ENCODE results near the gene HS3ST3A1.
"Not testable (repeated sequence)": the region's sequence is repeated elsewhere in the genome, so short reads cannot be mapped to it uniquely, and the experiment has no call there.

Gene HS3ST3A1

DNA sequence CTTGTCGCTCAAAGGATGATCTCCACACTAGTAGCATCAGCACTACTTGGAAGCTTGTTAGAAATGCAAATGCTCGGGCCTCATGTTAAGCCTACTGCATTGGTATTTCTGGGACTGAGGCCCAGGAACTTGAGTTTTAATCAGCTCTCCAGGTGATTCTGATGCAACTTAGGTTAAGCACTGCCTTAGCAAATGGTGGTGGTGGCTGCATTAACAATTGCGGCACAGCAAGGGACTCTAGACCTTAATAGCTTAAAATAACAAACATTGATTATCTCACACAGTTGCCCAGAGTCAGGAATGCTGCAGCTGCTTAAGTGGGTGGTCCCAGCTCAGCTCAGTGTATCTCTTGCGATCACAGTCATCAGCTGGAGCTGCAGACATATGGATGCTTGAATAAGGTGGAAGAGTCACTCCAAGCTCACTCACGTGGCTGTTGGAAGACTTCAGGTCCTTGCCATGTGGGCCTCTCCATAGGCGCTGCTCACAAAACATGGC is 25.8 kb downstream of the HS3ST3A1 start:
- no peak for DNase-seq

- DNase-seq, result no peak
Measured at GRCh38 chr17:13575466-13575865, 26.3 kb downstream of the HS3ST3A1 start.

DNA sequence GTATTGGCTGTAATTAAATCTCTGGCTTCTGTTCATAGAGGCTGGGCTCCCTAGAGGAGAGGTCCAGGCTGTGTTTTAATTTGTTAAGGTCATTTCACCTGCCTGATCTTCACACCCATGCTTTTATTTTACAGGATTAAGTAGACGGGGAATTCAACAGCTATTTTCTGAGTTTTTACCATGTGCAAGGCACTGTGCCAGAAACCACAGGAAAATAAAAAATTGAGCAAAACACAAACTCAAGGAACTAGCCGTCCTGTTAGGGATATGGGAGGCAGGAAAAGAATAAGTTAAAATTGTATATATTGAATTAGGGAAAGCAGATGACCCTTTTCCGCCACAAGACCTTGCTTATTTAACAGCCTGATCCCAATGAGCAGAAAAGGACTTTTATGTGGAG is 29.1 kb downstream of the HS3ST3A1 start:
- DNase-seq, result no peak

- no peak for DNase-seq
Measured at GRCh38 chr17:13569398-13570123, 32.2 kb downstream of the HS3ST3A1 start.

DNA sequence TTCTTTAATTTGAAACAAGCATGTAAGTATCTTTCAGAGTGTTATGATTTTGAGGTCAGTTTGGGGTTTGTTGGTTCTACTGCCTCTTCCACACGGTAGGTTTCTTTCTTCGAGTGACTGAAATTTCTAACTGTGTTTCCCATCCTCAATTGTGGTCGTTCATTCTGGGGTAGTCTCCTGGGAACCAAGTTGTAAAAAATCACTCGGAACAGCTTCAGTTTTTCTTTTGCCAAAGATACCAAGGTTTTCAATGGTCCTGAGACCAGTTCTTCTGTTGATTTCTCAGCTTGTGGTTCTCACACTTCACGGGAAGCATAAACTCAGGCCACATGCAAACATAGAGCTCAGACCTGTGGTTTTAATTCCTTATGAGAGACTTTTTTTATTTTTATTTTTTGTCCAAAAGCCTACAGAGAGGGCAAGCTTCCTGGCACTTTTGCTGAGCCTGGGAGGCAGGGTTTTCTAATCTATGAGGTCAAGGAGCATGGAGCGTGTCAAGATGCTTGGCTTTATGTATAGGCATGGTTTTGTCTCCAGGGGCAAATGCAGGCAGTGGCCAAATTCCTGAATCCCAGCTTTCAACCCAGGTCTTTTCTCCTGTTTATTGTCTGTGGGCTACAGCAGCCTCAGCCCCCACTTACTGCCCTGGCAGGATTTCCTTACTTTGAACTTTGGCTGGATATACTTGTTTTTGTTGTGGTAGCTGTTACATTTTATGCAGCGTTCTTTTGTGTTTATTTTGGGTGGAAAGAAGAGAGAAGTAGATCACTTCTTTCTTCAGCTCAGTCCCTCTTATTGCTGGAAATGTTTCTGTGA is 32.9 kb downstream of the HS3ST3A1 start:
- DNase-seq, result no peak

DNA sequence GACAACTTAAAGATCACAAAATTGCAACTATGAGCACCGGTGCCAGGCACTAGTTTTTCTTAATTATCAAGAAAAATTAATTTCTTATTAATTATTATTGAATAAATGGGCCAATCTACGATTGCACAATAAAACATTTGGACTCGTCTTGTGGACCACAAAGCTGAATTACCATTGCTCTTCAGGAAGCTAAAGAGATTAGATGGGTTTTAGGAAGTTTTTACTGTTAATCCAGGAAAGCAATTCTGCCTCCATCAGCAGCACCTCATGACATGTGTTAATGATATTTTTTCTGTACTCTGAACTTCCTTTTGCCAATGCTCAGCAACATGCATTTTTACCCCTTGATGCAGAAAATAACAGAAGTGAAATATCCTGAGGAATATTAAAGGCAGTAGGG is 37.9 kb downstream of the HS3ST3A1 start:
- no peak for DNase-seq

GRCh38 chr17:13562271-13562800 is 39.4 kb downstream of the HS3ST3A1 start:
- DNase-seq, result no peak

GRCh38 chr17:13561606-13562270 is 40.0 kb downstream of the HS3ST3A1 start:
- DNase-seq, result no peak

- no peak for DNase-seq
Measured at GRCh38 chr17:13560935-13561334, 40.8 kb downstream of the HS3ST3A1 start.

DNA sequence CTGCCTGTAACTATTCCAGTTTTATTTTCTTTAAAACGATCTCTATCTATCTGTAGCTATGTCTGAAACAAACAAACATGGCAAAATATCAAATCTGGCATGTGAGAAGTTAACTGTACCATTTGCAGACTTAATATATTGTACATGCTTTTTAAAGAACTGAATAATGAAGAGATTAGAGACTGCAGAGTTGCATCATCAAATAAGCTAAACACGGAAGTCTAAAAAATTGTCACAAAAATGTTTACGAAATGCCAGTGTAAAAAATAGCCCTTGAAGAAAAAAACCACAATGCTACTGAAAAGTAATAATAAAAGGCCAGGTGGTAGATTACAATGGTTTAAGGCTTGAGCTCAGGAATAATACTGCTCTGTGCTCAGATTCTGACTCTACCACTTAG is 43.1 kb downstream of the HS3ST3A1 start:
- DNase-seq, result no peak

DNA sequence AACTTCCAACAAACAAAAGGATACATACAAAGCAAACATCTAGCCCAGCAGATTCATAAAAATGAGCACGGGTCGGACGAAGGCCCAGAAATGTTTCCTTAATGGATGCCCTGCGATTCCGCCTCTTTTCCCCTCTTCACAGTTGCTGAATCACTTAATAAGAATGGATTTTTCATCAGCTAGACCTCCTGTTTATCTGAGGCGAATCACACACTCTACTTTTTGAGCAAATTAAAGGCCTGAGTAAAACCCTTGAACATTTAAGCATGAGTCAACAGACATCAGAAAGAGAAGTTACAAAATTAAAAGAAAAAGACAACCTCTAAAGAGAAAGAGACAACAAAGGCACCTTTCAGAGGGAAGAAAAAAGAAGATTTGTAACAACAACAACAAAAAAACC is 44.7 kb downstream of the HS3ST3A1 start:
- DNase-seq, result no peak

- DNase-seq, result no peak
Measured at GRCh38 chr17:13554231-13554630, 47.5 kb downstream of the HS3ST3A1 start.

DNA sequence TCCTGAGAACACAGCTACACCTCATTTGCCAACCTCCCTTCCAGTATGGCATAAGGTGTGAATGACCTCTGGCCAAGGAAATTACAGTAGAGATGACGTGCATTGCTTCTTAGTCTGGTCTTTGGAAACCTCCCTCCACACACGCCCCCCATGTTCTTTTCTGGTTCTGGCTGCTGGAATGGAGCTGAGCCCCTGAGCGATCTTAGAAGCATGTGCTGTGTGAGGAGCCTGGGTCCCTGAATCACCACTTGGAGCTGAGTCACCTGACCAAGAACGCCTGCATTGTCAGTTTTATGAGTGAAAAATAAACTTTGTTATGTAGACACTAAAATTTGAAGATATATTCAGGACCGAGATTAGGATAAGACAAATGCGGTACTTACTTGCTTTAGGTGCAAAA is 51.4 kb downstream of the HS3ST3A1 start:
- DNase-seq, result no peak

- DNase-seq, result not testable (repeated sequence)
Measured at GRCh38 chr17:13548576-13548975, 53.2 kb downstream of the HS3ST3A1 start.

DNA sequence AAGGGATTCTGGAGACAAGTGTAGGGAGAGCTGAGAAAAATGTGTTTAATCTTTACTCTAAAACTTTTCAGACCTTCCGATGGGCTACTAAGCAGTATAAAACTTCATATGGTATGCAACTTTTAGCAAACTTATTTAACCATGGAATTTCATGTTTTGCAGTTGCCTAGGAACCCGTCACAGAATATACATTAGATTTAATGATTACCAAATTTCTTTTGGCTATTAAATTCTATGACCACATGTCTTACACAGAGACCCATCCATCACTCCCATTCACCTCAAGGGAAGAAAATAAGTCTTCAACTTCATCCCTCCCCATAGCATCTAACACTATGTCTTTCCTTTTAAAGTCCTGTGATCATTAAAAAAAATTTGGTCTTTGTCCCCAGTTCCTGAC is 54.9 kb downstream of the HS3ST3A1 start:
- no peak for DNase-seq

DNA sequence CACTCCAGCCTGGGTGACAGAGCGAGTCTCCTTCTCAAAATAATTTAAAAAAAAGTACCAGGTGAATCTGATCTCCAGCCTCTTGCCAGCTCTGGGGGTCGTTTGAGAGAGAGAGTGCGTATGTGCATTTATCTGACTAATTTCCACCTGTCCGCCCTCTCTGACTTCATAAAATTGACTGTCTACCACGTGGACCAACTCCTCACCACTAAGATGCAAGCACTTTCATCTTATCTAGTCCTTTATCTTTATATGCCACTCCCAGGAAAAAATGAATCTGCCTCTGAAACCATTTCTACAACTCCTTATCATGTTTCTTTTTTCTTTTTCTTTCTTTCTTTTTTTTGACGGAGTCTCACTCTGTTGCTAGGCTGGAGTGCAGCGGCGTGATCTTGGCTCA is 55.8 kb downstream of the HS3ST3A1 start:
- no peak for DNase-seq

- no peak for DNase-seq
Measured at GRCh38 chr17:13544765-13545164, 57.0 kb downstream of the HS3ST3A1 start.

DNA sequence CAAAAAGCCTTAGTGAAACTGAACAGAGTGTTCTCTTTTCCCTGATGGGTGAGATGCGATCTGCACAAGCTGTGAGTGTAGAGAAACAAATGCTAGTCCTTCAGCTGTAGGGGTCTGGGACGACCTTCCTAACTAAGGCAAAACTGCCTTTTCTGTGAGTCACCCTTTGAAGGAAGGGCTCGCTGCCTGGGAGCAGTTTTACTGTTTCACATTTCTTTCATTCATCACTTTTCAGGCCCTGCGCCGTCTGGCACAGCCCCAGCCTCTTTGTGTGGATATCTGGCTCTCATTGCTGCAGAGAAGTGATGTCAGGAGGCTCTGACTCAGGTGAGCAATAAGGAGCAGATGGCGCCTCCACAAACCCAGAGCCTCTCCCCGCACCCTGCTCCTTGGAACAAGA is 57.4 kb downstream of the HS3ST3A1 start:
- DNase-seq, result no peak

DNA sequence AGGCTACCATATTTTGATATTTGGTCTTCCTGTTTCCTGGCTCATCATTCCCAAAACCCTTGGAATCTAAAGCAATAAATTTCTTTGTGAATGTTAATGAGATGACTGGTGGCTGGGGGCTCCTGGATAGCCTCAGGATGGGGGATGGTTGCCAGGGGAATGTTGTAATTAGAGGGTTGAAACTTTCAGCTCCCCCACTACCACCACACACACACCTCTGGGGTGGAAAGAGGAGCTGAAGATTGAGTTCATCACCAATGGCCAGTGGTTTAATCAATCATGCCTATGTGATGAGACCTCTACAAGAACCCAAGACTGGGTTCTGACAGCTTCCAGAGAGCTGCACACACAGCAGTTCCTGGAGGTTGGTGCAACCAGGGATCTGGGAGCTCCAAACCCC is 59.1 kb downstream of the HS3ST3A1 start:
- DNase-seq, result no peak

GRCh38 chr17:13541032-13541480 is 60.7 kb downstream of the HS3ST3A1 start:
- DNase-seq, result no peak

DNA sequence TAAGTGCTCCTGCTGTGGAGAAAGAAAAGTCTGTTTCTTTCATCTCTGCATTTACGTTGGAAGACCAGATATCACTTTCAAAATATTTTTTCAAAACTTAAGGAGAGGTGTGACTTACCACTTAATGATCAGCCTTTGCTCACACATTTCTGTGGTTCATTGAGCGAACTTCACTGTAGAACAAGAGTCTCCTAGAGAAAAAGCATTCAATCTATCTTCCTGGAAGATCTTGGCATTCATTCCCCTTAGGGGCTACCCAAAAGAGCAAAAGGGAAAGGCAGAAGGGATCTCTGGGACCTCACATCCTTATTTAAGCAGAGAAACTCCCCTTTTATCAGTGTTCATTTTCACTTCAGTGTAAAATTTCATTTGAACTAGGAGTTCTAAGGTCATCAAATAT is 61.2 kb downstream of the HS3ST3A1 start:
- no peak for DNase-seq

DNA sequence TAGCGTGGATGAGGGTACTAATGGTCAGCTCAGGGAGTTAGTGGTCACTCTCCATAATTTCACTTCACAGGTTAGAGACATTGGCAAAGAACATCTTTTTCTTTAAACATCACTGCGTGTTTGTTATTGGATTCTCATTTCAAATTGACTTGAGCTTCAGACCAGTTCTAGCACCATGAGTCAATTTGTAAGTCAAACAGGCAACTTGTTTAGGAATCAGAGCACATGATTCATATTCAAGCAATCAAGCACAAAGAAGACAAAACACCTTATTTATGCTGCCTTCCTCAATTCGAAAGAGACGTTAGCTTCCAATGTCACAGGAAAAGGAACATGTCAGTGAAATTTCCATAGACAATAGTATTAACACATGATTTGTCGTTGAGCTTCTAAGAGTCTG is 62.3 kb downstream of the HS3ST3A1 start:
- DNase-seq, result no peak

GRCh38 chr17:13538841-13539411 is 62.8 kb downstream of the HS3ST3A1 start:
- no peak for DNase-seq
